ENCODE measurements around the gene DYNLT1.
"Not testable (repeated sequence)": the region's sequence is repeated elsewhere in the genome, so short reads cannot be mapped to it uniquely, and the experiment has no call there.

DYNLT1 gene

DNA sequence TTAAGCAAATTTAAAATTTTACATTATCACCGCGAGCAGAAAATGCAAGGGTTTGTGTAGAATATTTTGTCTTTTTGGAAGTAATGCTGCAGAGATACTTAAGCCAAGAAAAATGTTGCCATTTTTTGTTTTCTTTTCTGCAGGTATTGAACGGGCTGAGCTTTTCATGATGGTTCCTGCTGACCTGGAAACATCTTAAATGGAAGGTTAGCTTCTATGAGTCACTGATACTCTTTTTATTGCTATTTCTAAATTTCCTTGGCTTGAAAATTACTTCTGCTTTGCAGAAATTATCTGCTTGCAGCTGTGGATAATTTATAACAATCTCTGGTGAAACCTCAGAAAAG is 18.0 kb upstream of the DYNLT1 start:
- H3K4me2 ChIP-seq (ENCODE audit: low read length) = no peak overlapping the region
- no peaks in the 10 kb centered on the region for H3K4me1 ChIP-seq (ENCODE audit: control insufficient read depth, low read depth, low read length)
- H4K5ac ChIP-seq (ENCODE audit: low read length) = no peak overlapping the region
- no peaks in the 10 kb centered on the region for H3K36me3 ChIP-seq (ENCODE audit: control insufficient read depth, insufficient read depth, low read length)
- no peak overlapping the region for H3K27ac ChIP-seq (ENCODE audit: low read depth, low read length)
- no peak overlapping the region for H2AK5ac ChIP-seq (ENCODE audit: low read length)
- no peak overlapping the region for H2BK120ac ChIP-seq (ENCODE audit: low read depth, low read length)
- H3K9ac ChIP-seq (ENCODE audit: low read length) = no peak overlapping the region
- no peaks in the 10 kb centered on the region for H3K79me2 ChIP-seq (ENCODE audit: control insufficient read depth, insufficient read depth, low read length)
- no peak overlapping the region for H3K23ac ChIP-seq (ENCODE audit: low read length)
- no peak overlapping the region for H3K4me3 ChIP-seq (ENCODE audit: low read length)
- no peak overlapping the region for H3K4ac ChIP-seq (ENCODE audit: low read depth, low read length)
- H2BK5ac ChIP-seq (ENCODE audit: low read length) = no peak overlapping the region
- no peak overlapping the region for H2BK15ac ChIP-seq (replicated peaks; ENCODE audit: low read depth)
- no peaks in the 10 kb centered on the region for H3K79me1 ChIP-seq (ENCODE audit: low read length)
- H3K56ac ChIP-seq (ENCODE audit: low read length) = no peak overlapping the region
- H3K18ac ChIP-seq (ENCODE audit: low read length) = no peak overlapping the region
- no peaks in the 10 kb centered on the region for H3K27me3 ChIP-seq (ENCODE audit: insufficient read depth, low read length, poor library complexity)
- DNase-seq = no peak
- H4K8ac ChIP-seq (ENCODE audit: low read depth, low read length) = no peak overlapping the region
- no CpG with 5 or more reads among the region's 3 CpGs for WGBS (ENCODE audit: extremely low coverage, insufficient coverage, low lambda C conversion rate)

DNA sequence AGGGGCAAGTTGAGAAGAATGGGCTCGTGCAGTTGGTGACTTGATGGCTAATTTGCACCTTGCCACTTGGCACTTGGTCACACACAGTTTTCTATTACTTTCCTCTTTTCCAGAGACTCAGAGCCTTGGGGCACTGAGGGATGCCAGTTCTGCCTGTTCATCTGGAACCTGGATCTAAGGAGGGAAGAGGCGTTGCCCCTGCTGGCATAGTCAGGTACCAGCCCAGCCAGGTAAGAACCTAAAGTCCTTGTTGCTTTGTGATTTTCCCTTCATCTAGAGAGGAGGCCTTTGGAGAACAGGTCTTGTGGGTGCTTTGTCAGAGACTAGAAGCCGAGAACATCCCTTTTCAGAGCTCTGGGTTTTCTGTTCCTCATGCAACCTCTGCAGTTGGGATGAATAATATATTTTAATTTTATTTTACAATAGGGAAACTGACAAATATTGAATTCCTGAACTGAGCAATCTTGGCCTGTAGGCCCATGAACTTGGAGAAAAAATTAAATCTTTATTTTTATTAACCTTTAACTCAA is 16.7 kb upstream of the DYNLT1 start:
- no peak overlapping the region for H2BK120ac ChIP-seq (ENCODE audit: low read depth, low read length)
- H2AK5ac ChIP-seq (ENCODE audit: low read length) = no peak overlapping the region
- no peak overlapping the region for H3K56ac ChIP-seq (ENCODE audit: low read length)
- H4K5ac ChIP-seq (ENCODE audit: low read length) = no peak overlapping the region
- H3K4me1 ChIP-seq (ENCODE audit: control insufficient read depth, low read depth, low read length) = no peaks in the 10 kb centered on the region
- H3K36me3 ChIP-seq (ENCODE audit: control insufficient read depth, insufficient read depth, low read length) = no peaks in the 10 kb centered on the region
- DNase-seq = no peak
- no peak overlapping the region for H3K27ac ChIP-seq (ENCODE audit: low read depth, low read length)
- H2BK5ac ChIP-seq (ENCODE audit: low read length) = no peak overlapping the region
- no peak overlapping the region for H4K8ac ChIP-seq (ENCODE audit: low read depth, low read length)
- H3K79me1 ChIP-seq (ENCODE audit: low read length) = no peaks in the 10 kb centered on the region
- no peak overlapping the region for H3K23ac ChIP-seq (ENCODE audit: low read length)
- H3K18ac ChIP-seq (ENCODE audit: low read length) = no peak overlapping the region
- no CpG with 5 or more reads among the region's 3 CpGs for WGBS (ENCODE audit: extremely low coverage, insufficient coverage, low lambda C conversion rate)
- H3K4me2 ChIP-seq (ENCODE audit: low read length) = no peak overlapping the region
- H3K4me3 ChIP-seq (ENCODE audit: low read length) = no peak overlapping the region
- no peak overlapping the region for H3K4ac ChIP-seq (ENCODE audit: low read depth, low read length)
- H3K9ac ChIP-seq (ENCODE audit: low read length) = no peak overlapping the region
- H2BK15ac ChIP-seq (replicated peaks; ENCODE audit: low read depth) = no peak overlapping the region
- no peaks in the 10 kb centered on the region for H3K79me2 ChIP-seq (ENCODE audit: control insufficient read depth, insufficient read depth, low read length)
- H3K27me3 ChIP-seq (ENCODE audit: insufficient read depth, low read length, poor library complexity) = no peaks in the 10 kb centered on the region

DNA sequence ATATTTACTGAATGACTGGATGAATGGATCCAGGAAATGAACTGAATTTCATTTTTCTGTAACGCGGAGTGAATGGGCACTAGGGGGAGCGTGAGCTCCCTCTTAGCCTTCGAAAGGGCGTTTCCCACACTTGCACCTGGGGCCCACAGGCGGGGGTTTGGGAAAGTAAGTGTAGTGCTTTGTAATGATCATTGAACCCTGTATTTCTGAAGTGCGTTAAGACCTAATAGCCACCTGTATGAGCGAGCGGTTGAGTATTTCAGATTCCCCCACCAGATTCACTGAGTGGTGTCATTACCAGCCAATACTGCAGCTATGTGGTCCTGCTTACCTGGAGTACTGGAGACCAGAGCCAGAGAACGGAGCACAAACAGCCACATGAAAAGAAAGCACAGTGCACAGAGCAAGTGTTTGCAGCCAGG is 15.8 kb upstream of the DYNLT1 start:
- H3K18ac ChIP-seq (ENCODE audit: low read length) = no peak overlapping the region
- no peak overlapping the region for H2BK120ac ChIP-seq (ENCODE audit: low read depth, low read length)
- DNase-seq = no peak
- H4K8ac ChIP-seq (ENCODE audit: low read depth, low read length) = no peak overlapping the region
- H3K56ac ChIP-seq (ENCODE audit: low read length) = no peak overlapping the region
- no peaks in the 10 kb centered on the region for H3K27me3 ChIP-seq (ENCODE audit: insufficient read depth, low read length, poor library complexity)
- H3K4me1 ChIP-seq (ENCODE audit: control insufficient read depth, low read depth, low read length) = no peaks in the 10 kb centered on the region
- H3K4me2 ChIP-seq (ENCODE audit: low read length) = no peak overlapping the region
- no peak overlapping the region for H3K9ac ChIP-seq (ENCODE audit: low read length)
- WGBS (ENCODE audit: extremely low coverage, insufficient coverage, low lambda C conversion rate) = no CpG with 5 or more reads among the region's 10 CpGs
- no peak overlapping the region for H3K27ac ChIP-seq (ENCODE audit: low read depth, low read length)
- H2AK5ac ChIP-seq (ENCODE audit: low read length) = no peak overlapping the region
- no peaks in the 10 kb centered on the region for H3K36me3 ChIP-seq (ENCODE audit: control insufficient read depth, insufficient read depth, low read length)
- no peak overlapping the region for H4K5ac ChIP-seq (ENCODE audit: low read length)
- H3K4me3 ChIP-seq (ENCODE audit: low read length) = no peak overlapping the region
- no peaks in the 10 kb centered on the region for H3K79me1 ChIP-seq (ENCODE audit: low read length)
- H3K79me2 ChIP-seq (ENCODE audit: control insufficient read depth, insufficient read depth, low read length) = no peaks in the 10 kb centered on the region
- no peak overlapping the region for H2BK15ac ChIP-seq (replicated peaks; ENCODE audit: low read depth)
- no peak overlapping the region for H2BK5ac ChIP-seq (ENCODE audit: low read length)
- no peak overlapping the region for H3K23ac ChIP-seq (ENCODE audit: low read length)
- no peak overlapping the region for H3K4ac ChIP-seq (ENCODE audit: low read depth, low read length)

GRCh38 chr6:158656986-158657385 is 12.4 kb upstream of the DYNLT1 start:
- H3K27me3 ChIP-seq (ENCODE audit: insufficient read depth, low read length, poor library complexity); H2AK5ac ChIP-seq (ENCODE audit: low read length); H3K36me3 ChIP-seq (ENCODE audit: control insufficient read depth, insufficient read depth, low read length); H4K8ac ChIP-seq (ENCODE audit: low read depth, low read length); H3K4me1 ChIP-seq (ENCODE audit: control insufficient read depth, low read depth, low read length); H3K27ac ChIP-seq (ENCODE audit: low read depth, low read length); H3K9ac ChIP-seq (ENCODE audit: low read length); H3K18ac ChIP-seq (ENCODE audit: low read length); H3K79me2 ChIP-seq (ENCODE audit: control insufficient read depth, insufficient read depth, low read length); H3K4me2 ChIP-seq (ENCODE audit: low read length); H3K4me3 ChIP-seq (ENCODE audit: low read length); H3K56ac ChIP-seq (ENCODE audit: low read length); H3K4ac ChIP-seq (ENCODE audit: low read depth, low read length); DNase-seq; H4K5ac ChIP-seq (ENCODE audit: low read length); H3K23ac ChIP-seq (ENCODE audit: low read length); H3K79me1 ChIP-seq (ENCODE audit: low read length); H2BK15ac ChIP-seq (replicated peaks; ENCODE audit: low read depth); H2BK120ac ChIP-seq (ENCODE audit: low read depth, low read length); H2BK5ac ChIP-seq (ENCODE audit: low read length): not testable (repeated sequence)
- no CpG with 5 or more reads among the region's 9 CpGs for WGBS (ENCODE audit: extremely low coverage, insufficient coverage, low lambda C conversion rate)

GRCh38 chr6:158655569-158656450 is 11.3 kb upstream of the DYNLT1 start:
- Histone ChIP-seq H3K27ac (ENCODE audit: low read depth, low read length) (no peak overlapping the region), H2BK120ac (ENCODE audit: low read depth, low read length) (no peak overlapping the region)
- no peak for DNase-seq

More at GRCh38 chr6:158655569-158656450, 11.3 kb upstream of the DYNLT1 start:
- Histone ChIP-seq H3K27me3 (ENCODE audit: insufficient read depth, low read length, poor library complexity) (no peaks in the 10 kb centered on the region), H3K56ac (ENCODE audit: low read length) (no peak overlapping the region), H2BK5ac (ENCODE audit: low read length) (no peak overlapping the region), H3K36me3 (ENCODE audit: control insufficient read depth, insufficient read depth, low read length) (no peaks in the 10 kb centered on the region), H3K4me1 (ENCODE audit: control insufficient read depth, low read depth, low read length) (no peaks in the 10 kb centered on the region), H2BK15ac (replicated peaks; ENCODE audit: low read depth) (no peak overlapping the region), H3K4me3 (ENCODE audit: low read length) (no peak overlapping the region), H3K79me2 (ENCODE audit: control insufficient read depth, insufficient read depth, low read length) (no peaks in the 10 kb centered on the region), H3K4ac (ENCODE audit: low read depth, low read length) (no peak overlapping the region), H3K18ac (ENCODE audit: low read length) (no peak overlapping the region), H3K79me1 (ENCODE audit: low read length) (no peaks in the 10 kb centered on the region), H3K4me2 (ENCODE audit: low read length) (no peak overlapping the region), H4K8ac (ENCODE audit: low read depth, low read length) (no peak overlapping the region), H4K5ac (ENCODE audit: low read length) (no peak overlapping the region), H3K23ac (ENCODE audit: low read length) (no peak overlapping the region), H3K9ac (ENCODE audit: low read length) (no peak overlapping the region), H2AK5ac (ENCODE audit: low read length) (no peak overlapping the region)
- whole genome bisulfite sequencing (ENCODE audit: extremely low coverage, insufficient coverage, low lambda C conversion rate) = no CpG with 5 or more reads among the region's 22 CpGs
